HL-60 (cell line): ENCODE results near the gene CDHR1.

Experiments
- DNase-seq, 2 experiments: peaks; one replicate each; pipeline ENCODE4 v3.0.0-alpha.2; 2010 to 2020; ENCODE audit warnings: low read depth in 1 of 2, low spot score in 1 of 2
- H3K27ac ChIP-seq: fragments of 250-450 bp; sonication (Bioruptor Pico); replicated peaks from 2 replicates; pipeline ENCODE4 v1.5.1; 2020; ENCODE audit warnings: mild to moderate bottlenecking, moderate library complexity
- H3K27me3 ChIP-seq: fragments of 250-450 bp; sonication (Bioruptor Pico); 2 replicates; pipeline ENCODE4 v1.5.1; 2021; ENCODE audit warnings: mild to moderate bottlenecking, moderate library complexity; ENCODE audit not compliant: insufficient read depth, poor library complexity, severe bottlenecking
- H3K4me3 ChIP-seq: replicated peaks from 2 replicates; pipeline ENCODE4 v1.5.1; 2011; ENCODE audit warnings: mild to moderate bottlenecking, control low read depth, low read length; ENCODE audit not compliant: insufficient read depth
- GABPA ChIP-seq: IDR thresholded peaks from 2 replicates; pipeline ENCODE4 v1.6.1; 2012; ENCODE audit warnings: low read depth
- POLR2AphosphoS5 ChIP-seq: IDR thresholded peaks from 2 replicates; pipeline ENCODE4 v1.6.1; 2012; ENCODE audit warnings: low read depth
- SPI1 ChIP-seq: IDR thresholded peaks from 2 replicates; pipeline ENCODE4 v1.6.1; 2012; ENCODE audit warnings: low read depth, mild to moderate bottlenecking, borderline replicate concordance
- TF ChIP-seq, protein P1 (sequence below): IDR thresholded peaks from one replicate; pipeline ENCODE4 v1.5.1; 2011; ENCODE audit warnings: low read length, control low read depth, inconsistent platforms; ENCODE audit not compliant: insufficient read depth
- TF ChIP-seq, protein P2 (sequence below): IDR thresholded peaks from 2 replicates; pipeline ENCODE4 v1.6.1; 2012; ENCODE audit warnings: low read depth; ENCODE audit not compliant: insufficient replicate concordance

CDHR1 gene

DNA sequence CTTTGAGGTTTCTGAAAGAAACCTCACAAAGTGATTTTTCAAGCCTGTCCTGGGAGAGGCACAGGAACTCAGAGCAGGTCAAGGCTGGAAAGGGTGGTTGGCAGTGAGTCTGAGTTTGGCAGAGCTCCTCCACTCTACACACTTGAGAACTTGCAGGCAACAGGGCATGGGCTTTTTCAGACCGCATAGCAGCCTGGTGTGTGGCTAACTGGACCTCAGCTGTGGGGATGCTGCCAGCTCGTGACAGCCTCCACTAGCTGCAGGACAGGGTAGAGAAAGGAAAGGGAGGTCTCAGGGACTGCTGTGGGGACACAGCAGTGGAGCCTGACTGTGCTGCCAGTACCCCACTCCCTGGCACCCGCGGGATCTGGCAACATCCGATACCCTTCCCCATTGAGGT lies 2.6 kb downstream of the CDHR1 start:
- Histone ChIP-seq H3K27me3 (peaks cover 33% of the 10 kb centered on the region), H3K27ac (no peak overlapping the region), H3K4me3 (no peak overlapping the region)
- no peak for DNase-seq
- TF ChIP-seq GABPA (no peak), POLR2AphosphoS5 (no peak), SPI1 (no peak)
- TF ChIP-seq, protein P1, sequence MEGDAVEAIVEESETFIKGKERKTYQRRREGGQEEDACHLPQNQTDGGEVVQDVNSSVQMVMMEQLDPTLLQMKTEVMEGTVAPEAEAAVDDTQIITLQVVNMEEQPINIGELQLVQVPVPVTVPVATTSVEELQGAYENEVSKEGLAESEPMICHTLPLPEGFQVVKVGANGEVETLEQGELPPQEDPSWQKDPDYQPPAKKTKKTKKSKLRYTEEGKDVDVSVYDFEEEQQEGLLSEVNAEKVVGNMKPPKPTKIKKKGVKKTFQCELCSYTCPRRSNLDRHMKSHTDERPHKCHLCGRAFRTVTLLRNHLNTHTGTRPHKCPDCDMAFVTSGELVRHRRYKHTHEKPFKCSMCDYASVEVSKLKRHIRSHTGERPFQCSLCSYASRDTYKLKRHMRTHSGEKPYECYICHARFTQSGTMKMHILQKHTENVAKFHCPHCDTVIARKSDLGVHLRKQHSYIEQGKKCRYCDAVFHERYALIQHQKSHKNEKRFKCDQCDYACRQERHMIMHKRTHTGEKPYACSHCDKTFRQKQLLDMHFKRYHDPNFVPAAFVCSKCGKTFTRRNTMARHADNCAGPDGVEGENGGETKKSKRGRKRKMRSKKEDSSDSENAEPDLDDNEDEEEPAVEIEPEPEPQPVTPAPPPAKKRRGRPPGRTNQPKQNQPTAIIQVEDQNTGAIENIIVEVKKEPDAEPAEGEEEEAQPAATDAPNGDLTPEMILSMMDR = no peak
- TF ChIP-seq, protein P2, sequence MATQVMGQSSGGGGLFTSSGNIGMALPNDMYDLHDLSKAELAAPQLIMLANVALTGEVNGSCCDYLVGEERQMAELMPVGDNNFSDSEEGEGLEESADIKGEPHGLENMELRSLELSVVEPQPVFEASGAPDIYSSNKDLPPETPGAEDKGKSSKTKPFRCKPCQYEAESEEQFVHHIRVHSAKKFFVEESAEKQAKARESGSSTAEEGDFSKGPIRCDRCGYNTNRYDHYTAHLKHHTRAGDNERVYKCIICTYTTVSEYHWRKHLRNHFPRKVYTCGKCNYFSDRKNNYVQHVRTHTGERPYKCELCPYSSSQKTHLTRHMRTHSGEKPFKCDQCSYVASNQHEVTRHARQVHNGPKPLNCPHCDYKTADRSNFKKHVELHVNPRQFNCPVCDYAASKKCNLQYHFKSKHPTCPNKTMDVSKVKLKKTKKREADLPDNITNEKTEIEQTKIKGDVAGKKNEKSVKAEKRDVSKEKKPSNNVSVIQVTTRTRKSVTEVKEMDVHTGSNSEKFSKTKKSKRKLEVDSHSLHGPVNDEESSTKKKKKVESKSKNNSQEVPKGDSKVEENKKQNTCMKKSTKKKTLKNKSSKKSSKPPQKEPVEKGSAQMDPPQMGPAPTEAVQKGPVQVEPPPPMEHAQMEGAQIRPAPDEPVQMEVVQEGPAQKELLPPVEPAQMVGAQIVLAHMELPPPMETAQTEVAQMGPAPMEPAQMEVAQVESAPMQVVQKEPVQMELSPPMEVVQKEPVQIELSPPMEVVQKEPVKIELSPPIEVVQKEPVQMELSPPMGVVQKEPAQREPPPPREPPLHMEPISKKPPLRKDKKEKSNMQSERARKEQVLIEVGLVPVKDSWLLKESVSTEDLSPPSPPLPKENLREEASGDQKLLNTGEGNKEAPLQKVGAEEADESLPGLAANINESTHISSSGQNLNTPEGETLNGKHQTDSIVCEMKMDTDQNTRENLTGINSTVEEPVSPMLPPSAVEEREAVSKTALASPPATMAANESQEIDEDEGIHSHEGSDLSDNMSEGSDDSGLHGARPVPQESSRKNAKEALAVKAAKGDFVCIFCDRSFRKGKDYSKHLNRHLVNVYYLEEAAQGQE = no peak

DNA sequence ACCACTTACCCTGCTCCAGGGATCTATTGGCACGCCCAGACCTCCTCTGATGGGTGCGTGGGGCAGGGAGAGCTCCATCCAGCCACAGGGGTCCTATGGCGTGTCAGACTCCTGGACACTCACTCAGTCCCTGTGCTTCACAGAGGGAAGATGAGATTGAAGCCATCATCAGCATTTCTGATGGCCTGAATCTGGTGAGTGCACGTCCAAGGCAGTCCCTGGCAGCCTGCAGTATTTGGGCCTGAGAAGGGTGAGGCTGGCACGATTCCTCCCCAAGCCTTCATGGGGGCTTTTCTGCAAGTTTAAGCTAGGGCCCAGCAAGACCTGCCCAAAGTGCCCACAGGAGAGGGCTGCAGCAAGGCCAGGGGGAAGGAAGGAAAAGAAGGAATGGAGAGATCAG lies 3.3 kb downstream of the CDHR1 start:
- H3K27me3 ChIP-seq = peaks cover 33% of the 10 kb centered on the region
- no peak overlapping the region for H3K27ac ChIP-seq
- no peak for TF ChIP-seq SPI1
- no peak for TF ChIP-seq GABPA
- TF ChIP-seq, protein P2 = no peak
- TF ChIP-seq POLR2AphosphoS5 = no peak
- TF ChIP-seq, protein P1 = no peak
- DNase-seq = no peak
- H3K4me3 ChIP-seq = no peak overlapping the region

DNA sequence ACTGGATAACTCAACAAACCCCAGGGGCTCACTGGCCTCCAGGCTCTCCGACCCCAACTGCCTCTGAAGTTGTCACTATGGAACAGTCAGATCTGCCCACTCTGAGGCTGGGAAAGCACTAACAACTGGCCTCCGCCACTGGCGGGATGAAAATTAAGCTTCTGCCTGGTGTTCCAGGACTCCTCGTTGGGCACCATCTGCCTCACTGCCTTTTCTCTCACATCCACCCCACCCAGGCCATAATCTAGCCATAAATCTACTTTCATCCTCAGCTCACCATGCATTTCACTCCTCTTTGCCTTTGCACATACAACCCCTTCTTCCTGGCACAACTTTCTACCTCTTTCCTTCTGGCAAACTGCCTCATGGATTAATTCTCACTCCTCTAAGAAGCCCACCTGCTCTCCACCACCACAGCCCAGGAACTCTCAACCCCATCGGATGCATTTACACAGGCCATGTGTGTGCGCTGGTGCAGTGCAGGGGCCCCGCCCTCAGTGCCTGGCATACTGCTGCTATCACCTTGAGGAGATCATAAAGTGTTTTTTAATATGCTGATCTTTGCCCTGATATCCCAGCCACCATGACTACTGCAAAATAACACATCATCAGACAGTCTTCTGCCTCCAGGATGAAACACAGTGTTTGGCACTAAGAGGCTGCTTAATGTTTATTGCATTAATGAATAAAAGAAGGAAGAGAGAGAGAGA lies 4.0 kb downstream of the CDHR1 start:
- DNase-seq = no peak
- Histone ChIP-seq H3K27me3 (peaks cover 31% of the 10 kb centered on the region), H3K27ac (no peak overlapping the region), H3K4me3 (no peak overlapping the region)
- TF ChIP-seq, protein P1 = no peak
- TF ChIP-seq GABPA (no peak), SPI1 (no peak), POLR2AphosphoS5 (no peak)
- TF ChIP-seq, protein P2 = no peak
